Muscle of leg (tissue), 11 donors: ENCODE measurements around the gene CCSER1. TPM values are rescaled to one million over a fixed set of nuclear protein-coding genes. Genes with fewer than 3 reads are reported as not detected.

Experiments
- DNase-seq: peaks from one replicate; pipeline ENCODE4 v3.0.0; 2013
- H3K27ac ChIP-seq: one replicate; pipeline ENCODE4 v1.5.1; 2013; ENCODE audit warnings: mild to moderate bottlenecking, low read length, control low read depth
- H3K27me3 ChIP-seq: one replicate; pipeline ENCODE4 v1.6.1; 2013; ENCODE audit warnings: low read length; ENCODE audit not compliant: control insufficient read depth, insufficient read depth
- H3K36me3 ChIP-seq: one replicate; pipeline ENCODE4 v1.6.1; 2013; ENCODE audit warnings: low read length; ENCODE audit not compliant: control insufficient read depth, insufficient read depth
- H3K4me1 ChIP-seq: one replicate; pipeline ENCODE4 v1.6.1; 2013; ENCODE audit warnings: low read length; ENCODE audit not compliant: control insufficient read depth, insufficient read depth
- H3K4me3 ChIP-seq: one replicate; pipeline ENCODE4 v1.5.1; 2013; ENCODE audit warnings: low read length, control low read depth
- H3K9me3 ChIP-seq: replicated peaks from 2 replicates; pipeline ENCODE4 v1.6.1; 2013; ENCODE audit warnings: low read depth, low read length; ENCODE audit not compliant: control insufficient read depth
- WGBS: methylation state at CpG from one replicate; pipeline ENCODE4 v1.1.5; 2013; ENCODE audit warnings: missing lambda C conversion rate; ENCODE audit not compliant: insufficient coverage; 5-methylcytosine and 5-hydroxymethylcytosine counted together
- polyA plus RNA-seq, 8 donors: library from polyadenylated mRNA; unstranded; fragments of 120-200 nt; gene quantifications; one replicate each; pipeline versions ENCODE4 v1.2.1 to v1.2.3, GENCODE V29; 2013; ENCODE audit warnings: inconsistent platforms in 1 of 8, low replicate concordance in 1 of 8; ENCODE audit not compliant: insufficient read length in 8 of 8, insufficient read depth in 1 of 8
- total RNA-seq: library from RNA; stranded (reverse); fragments of 120-200 nt; gene quantifications from one replicate; pipeline ENCODE4 v1.2.4, GENCODE V29; 2013

CCSER1 gene
- total and polyA plus RNA-seq, 9 donors = 0.26 to 1.2 (median 0.41) TPM

DNA sequence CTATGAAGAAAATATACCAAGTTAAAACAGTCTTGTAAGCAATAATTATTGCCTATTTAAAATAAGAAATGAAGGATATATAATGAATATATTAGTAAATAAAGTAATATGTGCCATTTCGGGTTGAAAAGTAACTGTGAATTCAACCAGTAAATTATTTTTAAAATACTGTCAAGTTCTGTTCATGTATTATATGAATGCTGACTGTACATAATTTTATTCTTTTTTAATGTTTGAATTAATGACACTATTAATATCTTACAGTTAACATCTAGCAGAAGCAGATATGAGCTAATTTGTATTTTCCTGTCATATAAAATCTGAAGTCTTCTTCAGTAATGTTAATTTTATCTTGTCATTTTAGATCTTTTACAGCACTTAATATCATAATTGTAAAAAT lies 632.9 kb downstream of the CCSER1 start:
- no peak overlapping the region for H3K4me3 ChIP-seq
- no CpG with 5 or more reads among the region's 1 CpG for WGBS
- H3K9me3 ChIP-seq = no peaks in the 10 kb centered on the region

DNA sequence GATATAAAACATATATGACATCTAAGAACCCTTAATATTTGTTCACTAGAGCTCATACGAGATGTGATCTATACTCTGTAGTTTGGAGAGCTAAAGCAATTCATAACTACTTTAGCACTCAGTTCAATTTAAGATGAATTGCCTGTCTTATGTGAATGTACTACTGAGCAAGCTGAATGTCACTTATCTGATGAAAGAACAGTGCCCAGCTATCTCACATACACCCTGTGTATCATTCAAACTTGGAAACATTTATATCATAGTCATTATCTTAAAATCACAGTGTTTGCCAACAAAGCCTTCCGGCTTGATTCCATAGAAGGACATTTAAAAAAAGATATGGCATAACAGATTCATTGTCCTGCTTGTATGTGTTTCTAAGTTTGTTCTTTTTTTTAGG lies 639.6 kb downstream of the CCSER1 start:
- H3K36me3 ChIP-seq = no peaks in the 10 kb centered on the region
- no peaks in the 10 kb centered on the region for H3K27me3 ChIP-seq
- no peaks in the 10 kb centered on the region for H3K9me3 ChIP-seq
- no peak overlapping the region for H3K4me3 ChIP-seq
- H3K4me1 ChIP-seq = no peaks in the 10 kb centered on the region
- no peak overlapping the region for H3K27ac ChIP-seq
- WGBS = no CpG with 5 or more reads among the region's 2 CpGs
- no peak for DNase-seq

More for the DNA sequence above, 632.9 kb downstream of the CCSER1 start:
- Histone ChIP-seq H3K27ac (no peak overlapping the region), H3K36me3 (no peaks in the 10 kb centered on the region), H3K27me3 (no peaks in the 10 kb centered on the region), H3K4me1 (no peaks in the 10 kb centered on the region)
- no peak for DNase-seq

DNA sequence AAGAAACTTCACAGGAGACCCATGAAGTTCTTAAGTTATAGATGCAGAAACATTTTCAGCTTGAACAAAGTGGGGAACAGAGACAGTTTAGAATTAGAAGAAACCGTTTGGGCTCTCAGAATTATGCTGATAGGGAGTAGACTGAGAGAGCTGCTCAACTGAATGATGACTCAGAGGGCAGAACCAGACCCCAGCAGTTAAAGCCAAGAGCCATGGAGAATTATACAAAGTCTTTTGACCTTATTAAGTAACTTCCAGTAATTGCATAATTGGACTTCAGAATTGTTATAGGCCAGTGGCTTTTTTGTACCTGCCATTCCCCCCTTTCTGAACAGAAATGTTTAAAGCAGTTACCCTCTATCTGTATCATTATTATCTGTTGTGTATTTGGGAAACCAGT lies 642.1 kb downstream of the CCSER1 start:
- no CpG with 5 or more reads among the region's 1 CpG for WGBS
- H3K4me3 ChIP-seq = no peak overlapping the region
- no peak for DNase-seq
- H3K9me3 ChIP-seq = no peaks in the 10 kb centered on the region
- H3K4me1 ChIP-seq = no peaks in the 10 kb centered on the region
- H3K27ac ChIP-seq = no peak overlapping the region
- no peaks in the 10 kb centered on the region for H3K36me3 ChIP-seq
- no peaks in the 10 kb centered on the region for H3K27me3 ChIP-seq

DNA sequence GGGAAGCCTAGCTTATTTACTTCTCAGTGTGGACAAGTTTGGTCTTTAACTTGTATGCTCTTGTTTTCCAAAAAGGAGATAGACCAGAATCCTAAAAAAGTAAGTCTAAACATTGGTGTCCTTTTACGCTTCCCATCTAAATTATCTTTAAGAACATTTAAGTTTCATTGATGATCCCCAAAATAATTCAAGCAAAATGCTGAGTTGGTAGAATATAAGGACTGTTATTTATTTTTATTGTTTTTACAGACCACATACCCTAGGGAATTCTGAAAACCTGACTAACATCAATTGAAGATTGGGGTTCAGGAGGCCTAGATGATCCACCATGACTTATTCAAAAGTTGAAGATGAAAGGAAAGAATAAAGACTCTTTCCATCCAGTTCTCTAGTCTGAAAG lies 653.0 kb downstream of the CCSER1 start:
- Histone ChIP-seq H3K27me3 (no peaks in the 10 kb centered on the region), H3K4me3 (no peak overlapping the region), H3K27ac (no peak overlapping the region), H3K4me1 (no peaks in the 10 kb centered on the region), H3K36me3 (no peaks in the 10 kb centered on the region), H3K9me3 (no peaks in the 10 kb centered on the region)
- WGBS = no CpG with 5 or more reads among the region's 1 CpG
- DNase-seq = no peak

DNA sequence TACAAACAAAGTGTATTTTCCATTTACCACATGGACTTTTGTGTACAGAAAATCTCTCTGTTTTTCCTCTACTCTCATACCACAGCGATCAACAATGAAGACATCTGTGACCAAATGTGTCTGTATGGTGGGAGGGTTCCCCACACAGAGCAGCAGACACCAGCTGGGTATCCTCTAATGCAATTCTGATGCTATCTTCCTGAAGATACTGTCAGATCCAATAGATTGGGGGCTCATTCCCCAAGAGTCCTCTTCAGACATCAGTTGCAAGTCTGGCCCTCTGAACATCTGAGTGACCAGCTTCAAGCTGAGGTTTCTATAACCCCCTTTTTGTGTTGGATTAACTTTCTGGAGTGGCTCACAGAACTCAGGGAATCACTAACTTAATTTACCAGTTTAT lies 659.4 kb downstream of the CCSER1 start:
- H3K27me3 ChIP-seq = no peaks in the 10 kb centered on the region
- no peak overlapping the region for H3K27ac ChIP-seq
- no peaks in the 10 kb centered on the region for H3K36me3 ChIP-seq
- no peaks in the 10 kb centered on the region for H3K4me1 ChIP-seq
- DNase-seq = no peak
- no CpG with 5 or more reads among the region's 1 CpG for WGBS
- no peaks in the 10 kb centered on the region for H3K9me3 ChIP-seq
- H3K4me3 ChIP-seq = no peak overlapping the region

DNA sequence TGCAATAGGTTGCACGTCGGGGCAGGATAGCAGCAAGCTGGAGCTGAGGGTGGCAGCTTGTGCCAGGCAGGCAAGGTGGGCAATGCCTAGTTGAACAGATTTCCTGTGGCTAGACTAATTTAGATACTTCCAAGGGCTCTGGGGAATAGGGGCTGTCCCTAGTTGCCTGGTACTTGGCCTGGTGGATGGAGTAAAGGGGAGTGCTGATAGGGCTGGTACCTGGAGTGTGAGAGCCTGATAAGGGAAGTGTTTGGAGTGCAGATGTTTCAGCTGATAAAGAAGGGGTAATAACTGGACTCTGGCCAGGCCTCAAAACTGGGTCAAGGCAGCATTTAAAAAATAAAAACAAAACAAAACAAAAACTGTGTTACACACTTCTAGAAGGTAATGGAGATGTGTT lies 665.5 kb downstream of the CCSER1 start:
- Histone ChIP-seq H3K27me3 (no peaks in the 10 kb centered on the region), H3K4me3 (no peak overlapping the region)
- 88% methylated on average over 2 of the region's 2 CpGs for WGBS

DNA sequence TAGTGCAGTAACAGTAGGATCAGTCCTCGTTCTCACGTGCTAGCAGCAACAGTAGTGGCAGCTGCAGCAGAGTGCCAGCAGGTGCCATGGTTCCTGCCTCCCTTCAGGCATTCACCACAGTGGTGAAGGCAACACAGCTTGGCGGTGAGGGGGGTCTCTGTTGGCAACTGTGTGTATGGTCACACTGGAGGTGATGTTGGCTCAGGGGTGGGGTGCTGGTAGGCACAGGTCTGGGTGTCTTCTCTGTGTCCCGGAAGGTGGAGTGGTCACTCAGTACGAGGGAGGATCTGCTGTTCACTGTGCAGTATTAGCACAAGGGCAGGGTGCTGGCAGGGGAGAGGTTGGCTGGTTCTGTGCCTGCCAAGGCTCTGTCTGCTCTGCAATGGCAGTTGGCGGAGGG lies 671.8 kb downstream of the CCSER1 start:
- WGBS = 84% methylated on average over 5 of the region's 6 CpGs
- H3K27ac ChIP-seq = no peak overlapping the region
- no peaks in the 10 kb centered on the region for H3K27me3 ChIP-seq
- H3K4me1 ChIP-seq = no peaks in the 10 kb centered on the region
- H3K9me3 ChIP-seq = no peaks in the 10 kb centered on the region
- DNase-seq = no peak
- H3K36me3 ChIP-seq = no peaks in the 10 kb centered on the region
- no peak overlapping the region for H3K4me3 ChIP-seq

More for the DNA sequence above, 665.5 kb downstream of the CCSER1 start:
- no peak for DNase-seq
- Histone ChIP-seq H3K9me3 (no peaks in the 10 kb centered on the region), H3K36me3 (no peaks in the 10 kb centered on the region), H3K27ac (no peak overlapping the region), H3K4me1 (no peaks in the 10 kb centered on the region)

DNA sequence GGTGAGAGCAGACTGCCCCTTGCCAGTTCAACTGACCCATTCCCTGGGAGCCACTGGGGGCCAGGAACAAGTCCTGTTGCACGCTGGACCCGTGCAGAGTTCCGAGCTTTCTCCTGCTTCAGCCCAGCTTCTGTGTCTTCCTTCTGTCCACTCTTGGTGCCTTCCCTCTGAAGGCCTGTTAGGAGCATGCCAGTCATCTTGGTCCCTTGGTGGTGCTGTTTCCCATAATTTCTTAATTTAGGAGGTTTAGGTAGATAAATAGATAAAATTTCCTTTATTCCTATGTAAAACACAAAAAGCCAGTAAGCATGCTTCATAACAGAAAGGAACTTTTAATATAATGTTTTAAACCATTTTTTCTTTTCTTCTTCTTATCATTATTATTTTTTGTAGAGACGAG lies 672.7 kb downstream of the CCSER1 start:
- WGBS = no CpG with 5 or more reads among the region's 4 CpGs
- H3K27me3 ChIP-seq = no peaks in the 10 kb centered on the region
- H3K9me3 ChIP-seq = no peaks in the 10 kb centered on the region
- no peaks in the 10 kb centered on the region for H3K4me1 ChIP-seq
- no peak overlapping the region for H3K27ac ChIP-seq
- H3K36me3 ChIP-seq = no peaks in the 10 kb centered on the region
- H3K4me3 ChIP-seq = no peak overlapping the region
- no peak for DNase-seq

DNA sequence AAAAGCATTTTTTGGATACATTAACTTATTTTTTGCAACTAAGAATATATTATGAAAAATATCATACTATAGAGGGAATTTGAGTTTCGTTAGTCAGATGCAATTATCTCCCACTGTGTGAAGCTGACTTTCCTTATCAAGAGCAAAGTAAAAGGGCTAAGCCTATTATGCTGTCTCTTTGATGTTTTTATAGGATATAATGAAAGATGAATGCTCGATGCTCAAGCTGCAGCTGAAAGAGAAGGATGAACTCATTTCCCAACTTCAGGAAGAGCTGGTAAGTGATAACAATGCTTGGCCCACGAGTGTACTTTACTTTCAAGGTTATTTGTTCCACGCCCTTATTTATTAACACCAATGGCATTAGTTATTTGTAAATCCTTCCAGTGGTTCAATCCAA lies 688.4 kb downstream of the CCSER1 start:
- WGBS = no CpG with 5 or more reads among the region's 4 CpGs
- H3K27ac ChIP-seq = no peak overlapping the region
- H3K4me3 ChIP-seq = no peak overlapping the region
- no peaks in the 10 kb centered on the region for H3K4me1 ChIP-seq
- no peak for DNase-seq
- no peaks in the 10 kb centered on the region for H3K36me3 ChIP-seq
- no peaks in the 10 kb centered on the region for H3K27me3 ChIP-seq
- peaks cover 3% of the 10 kb centered on the region for H3K9me3 ChIP-seq

DNA sequence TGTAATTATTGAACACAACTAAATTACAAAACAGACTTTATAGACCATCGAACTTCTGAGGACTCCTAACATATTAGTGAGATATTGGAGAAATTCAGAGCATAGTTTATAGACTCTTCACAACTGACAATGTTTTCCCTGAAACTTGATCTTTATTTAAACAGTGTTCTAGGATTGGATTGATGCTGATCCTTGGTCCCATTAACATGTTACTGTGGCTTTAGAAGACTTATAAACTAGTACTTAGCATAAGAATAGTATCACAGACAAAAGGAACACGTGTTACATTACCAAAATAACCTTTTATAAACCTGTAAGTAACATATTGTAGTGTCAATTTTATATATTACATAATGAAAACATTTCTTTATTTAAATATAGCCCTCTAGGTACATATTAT lies 689.6 kb downstream of the CCSER1 start:
- no peak for DNase-seq
- no peaks in the 10 kb centered on the region for H3K27me3 ChIP-seq
- no CpG with 5 or more reads among the region's 2 CpGs for WGBS
- peaks cover 3% of the 10 kb centered on the region for H3K9me3 ChIP-seq
- H3K27ac ChIP-seq = no peak overlapping the region
- H3K4me1 ChIP-seq = no peaks in the 10 kb centered on the region
- H3K4me3 ChIP-seq = no peak overlapping the region
- H3K36me3 ChIP-seq = no peaks in the 10 kb centered on the region
